Endothelial cell of umbilical vein (primary cell): ENCODE data around the gene RIMBP3C.
A peak's percentile ranks its signal among the peaks of the same experiment; 100 is the strongest.

Experiments
- EZH2 ChIP-seq: IDR thresholded peaks from 2 replicates; pipeline ENCODE4 v1.6.1; 2012; ENCODE audit warnings: borderline replicate concordance, low read depth, mild to moderate bottlenecking, moderate library complexity, low read length, inconsistent platforms; ENCODE audit not compliant: severe bottlenecking
- JUN ChIP-seq: IDR thresholded peaks from 2 replicates; pipeline ENCODE4 v1.6.1; 2011; ENCODE audit warnings: borderline replicate concordance, low read depth; ENCODE audit not compliant: insufficient read length, insufficient read depth
- POLR2A ChIP-seq: IDR thresholded peaks from 2 replicates; pipeline ENCODE4 v1.6.1; 2012; ENCODE audit warnings: low read depth, mild to moderate bottlenecking, control low read depth, low read length
- POLR2AphosphoS5 ChIP-seq: IDR thresholded peaks from 2 replicates; pipeline ENCODE4 v1.6.1; 2012; ENCODE audit warnings: low read depth, mild to moderate bottlenecking, control low read depth, low read length, moderate library complexity; ENCODE audit not compliant: insufficient read depth
- TF ChIP-seq, protein P1 (sequence below), 2 donors: IDR thresholded peaks; 1 replicate in 1 of 2; 2 replicates in 1 of 2; pipeline ENCODE4 v1.5.1; 2011; ENCODE audit warnings: low read length in 2 of 2, mild to moderate bottlenecking in 2 of 2, moderate library complexity in 2 of 2, control low read depth in 1 of 2, inconsistent platforms in 1 of 2, low read depth in 1 of 2; ENCODE audit not compliant: insufficient read depth in 1 of 2; ENCODE audit errors: extremely low read depth in 1 of 2

DNA sequence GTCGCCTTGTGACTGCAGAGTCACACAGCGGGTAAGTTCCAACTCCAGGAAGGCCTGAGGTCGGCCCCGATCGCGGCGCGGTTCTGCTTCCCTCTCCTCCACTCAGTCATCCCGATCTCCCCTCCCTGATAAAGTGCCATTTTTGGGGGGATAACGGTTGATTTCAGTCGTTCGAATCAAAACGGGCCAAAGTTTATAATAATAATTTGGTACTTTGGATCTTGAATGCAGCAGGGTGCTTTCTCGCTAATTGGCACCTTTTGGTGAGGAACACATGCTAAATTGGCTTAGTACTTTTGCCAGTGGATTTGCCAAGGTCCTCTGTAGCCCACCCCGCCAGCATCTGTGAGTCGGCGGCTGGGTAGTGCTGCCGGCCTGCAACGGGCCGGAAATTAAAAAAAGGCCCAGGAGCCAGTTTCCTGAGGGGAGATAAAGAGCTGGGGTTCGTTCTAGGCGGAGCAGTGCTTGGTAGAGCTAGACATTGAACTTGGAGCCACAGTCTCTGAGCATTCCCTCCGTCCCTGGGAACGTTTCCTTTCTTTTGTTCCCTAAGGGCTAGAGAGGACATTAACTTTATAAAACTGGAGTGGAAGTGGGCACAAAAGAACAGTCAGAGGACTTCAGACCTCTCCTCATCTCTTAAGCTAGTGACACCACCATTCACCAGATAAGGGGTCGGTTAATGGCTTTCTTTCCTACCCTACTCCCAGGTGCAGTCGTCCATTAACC is 17.2 kb upstream of the RIMBP3C start:
- TF ChIP-seq JUN (no peak), POLR2A (peak; percentile 64), POLR2AphosphoS5 (peak; percentile 51), EZH2 (no peak)
- TF ChIP-seq, protein P1, sequence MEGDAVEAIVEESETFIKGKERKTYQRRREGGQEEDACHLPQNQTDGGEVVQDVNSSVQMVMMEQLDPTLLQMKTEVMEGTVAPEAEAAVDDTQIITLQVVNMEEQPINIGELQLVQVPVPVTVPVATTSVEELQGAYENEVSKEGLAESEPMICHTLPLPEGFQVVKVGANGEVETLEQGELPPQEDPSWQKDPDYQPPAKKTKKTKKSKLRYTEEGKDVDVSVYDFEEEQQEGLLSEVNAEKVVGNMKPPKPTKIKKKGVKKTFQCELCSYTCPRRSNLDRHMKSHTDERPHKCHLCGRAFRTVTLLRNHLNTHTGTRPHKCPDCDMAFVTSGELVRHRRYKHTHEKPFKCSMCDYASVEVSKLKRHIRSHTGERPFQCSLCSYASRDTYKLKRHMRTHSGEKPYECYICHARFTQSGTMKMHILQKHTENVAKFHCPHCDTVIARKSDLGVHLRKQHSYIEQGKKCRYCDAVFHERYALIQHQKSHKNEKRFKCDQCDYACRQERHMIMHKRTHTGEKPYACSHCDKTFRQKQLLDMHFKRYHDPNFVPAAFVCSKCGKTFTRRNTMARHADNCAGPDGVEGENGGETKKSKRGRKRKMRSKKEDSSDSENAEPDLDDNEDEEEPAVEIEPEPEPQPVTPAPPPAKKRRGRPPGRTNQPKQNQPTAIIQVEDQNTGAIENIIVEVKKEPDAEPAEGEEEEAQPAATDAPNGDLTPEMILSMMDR (IDR thresholded peaks at IDR 0.05; ENCODE audit: extremely low read depth in 1 of 2, insufficient read depth in 1 of 2, low read depth in 1 of 2, low read length in 2 of 2) = no peak
